Neural crest cell (in vitro differentiated cells): ENCODE data around the gene ALKBH2. TPM values are rescaled to one million over a fixed set of nuclear protein-coding genes. Genes with fewer than 3 reads are reported as not detected.

Source experiments
- DNase-seq: peaks from one replicate; pipeline ENCODE4 v3.0.0; 2021; ENCODE audit warnings: low read depth, mixed read lengths, low spot score
- H3K27ac Mint-ChIP-seq: one replicate; pipeline ENCODE4 v1.8.0; 2021; ENCODE audit warnings: mild to moderate bottlenecking, mixed read lengths; ENCODE audit not compliant: unreplicated experiment
- H3K27me3 Mint-ChIP-seq: 2 replicates; pipeline ENCODE4 v1.8.0; 2021; ENCODE audit warnings: low read depth, mild to moderate bottlenecking, mixed read lengths
- H3K36me3 Mint-ChIP-seq: 2 replicates; pipeline ENCODE4 v1.8.0; 2021; ENCODE audit warnings: low read depth, mild to moderate bottlenecking, mixed read lengths
- H3K4me1 Mint-ChIP-seq: 2 replicates; pipeline ENCODE4 v1.8.0; 2021; ENCODE audit warnings: mixed read lengths
- H3K4me3 Mint-ChIP-seq: one replicate; pipeline ENCODE4 v1.8.0; 2021; ENCODE audit warnings: mild to moderate bottlenecking, mixed read lengths
- H3K9me3 Mint-ChIP-seq: 2 replicates; pipeline ENCODE4 v1.8.0; 2021; ENCODE audit warnings: mixed read lengths
- CTCF ChIP-seq: fragments of 200-600 bp; sonication (generic); conservative IDR thresholded peaks from 2 replicates; pipeline ENCODE4 v1.5.0; 2021; ENCODE audit warnings: antibody characterized with exemption, mild to moderate bottlenecking
- total RNA-seq: library from RNA; stranded (reverse); gene quantifications from 2 replicates; pipeline ENCODE4 v1.2.1, GENCODE V29; 2021

Gene ALKBH2
- total RNA-seq, 1 donor from 2014 or later: 33.1 TPM

DNA sequence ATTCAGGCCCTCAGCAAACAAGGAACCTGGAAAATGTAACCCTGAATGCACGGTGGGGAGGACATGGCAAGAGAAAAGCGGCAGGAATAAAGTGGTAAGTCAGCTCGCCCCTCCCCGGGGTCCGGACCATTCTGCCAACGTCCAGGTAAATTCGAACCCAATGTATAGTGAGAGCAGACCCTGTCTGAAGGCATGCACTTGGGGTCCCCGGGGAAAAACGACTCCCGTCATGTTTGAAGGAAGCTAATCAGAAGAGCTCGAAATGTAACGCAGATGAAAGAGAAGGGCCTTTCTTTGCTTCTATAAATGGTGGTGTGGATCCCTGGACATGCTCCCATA is 23.3 kb upstream of the ALKBH2 start:
- H3K4me1 Mint-ChIP-seq: peaks cover 16% of the 10 kb centered on the region
- H3K4me3 Mint-ChIP-seq: no peak overlapping the region
- DNase-seq: no peak
- no peaks in the 10 kb centered on the region for H3K27me3 Mint-ChIP-seq
- no peaks in the 10 kb centered on the region for H3K36me3 Mint-ChIP-seq
- H3K9me3 Mint-ChIP-seq: no peaks in the 10 kb centered on the region
- H3K27ac Mint-ChIP-seq: no peak overlapping the region
- TF ChIP-seq CTCF: no peak

- Mint-ChIP-seq H3K9me3 (no peaks in the 10 kb centered on the region), H3K4me1 (peaks cover 19% of the 10 kb centered on the region), H3K27me3 (no peaks in the 10 kb centered on the region), H3K4me3 (no peak within 1 kb of the TSS), H3K36me3 (no peaks in the 10 kb centered on the region), H3K27ac (peak within 1 kb of the TSS; percentile 10)
- no peak for DNase-seq
- no peak for TF ChIP-seq CTCF
These were observed 22.7 kb upstream of the ALKBH2 start, which contains the start of gene ACACB for GRCh38 chr12:109115758-109116610. Gene ACACB (plus strand): TSS chr12:109116587. CDS start chr12:109139406, 22,819 bp downstream.

GRCh38 chr12:109115404-109115757 is 22.1 kb upstream of the ALKBH2 start:
- TF ChIP-seq CTCF: no peak
- no peak overlapping the region for H3K4me3 Mint-ChIP-seq
- no peaks in the 10 kb centered on the region for H3K27me3 Mint-ChIP-seq
- DNase-seq: no peak
- H3K9me3 Mint-ChIP-seq: no peaks in the 10 kb centered on the region
- peaks cover 25% of the 10 kb centered on the region for H3K4me1 Mint-ChIP-seq
- no peaks in the 10 kb centered on the region for H3K36me3 Mint-ChIP-seq
- no peak overlapping the region for H3K27ac Mint-ChIP-seq

DNA sequence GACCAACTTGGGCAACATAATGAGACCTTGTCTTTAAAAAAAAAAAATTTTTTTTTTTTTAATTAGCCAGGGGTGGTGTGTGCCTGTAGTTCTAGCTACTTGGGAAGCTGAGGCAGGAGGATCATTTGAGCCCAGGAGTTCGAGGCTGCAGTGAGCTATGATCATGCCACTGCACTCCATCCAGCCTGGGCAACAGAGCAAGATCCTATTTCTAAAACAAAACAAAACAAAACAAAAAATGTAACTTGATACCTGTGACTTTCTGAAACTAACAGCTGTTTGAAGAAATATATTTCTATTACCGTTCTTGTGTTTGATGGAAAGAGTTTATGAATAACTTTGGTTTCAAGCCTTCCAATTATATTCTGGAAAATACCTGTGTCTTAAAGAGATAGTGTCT is 21.4 kb upstream of the ALKBH2 start:
- H3K27ac Mint-ChIP-seq: no peak overlapping the region
- no peak for TF ChIP-seq CTCF
- no peaks in the 10 kb centered on the region for H3K9me3 Mint-ChIP-seq
- H3K4me3 Mint-ChIP-seq: no peak overlapping the region
- H3K27me3 Mint-ChIP-seq: no peaks in the 10 kb centered on the region
- no peak for DNase-seq
- no peaks in the 10 kb centered on the region for H3K36me3 Mint-ChIP-seq
- peaks cover 28% of the 10 kb centered on the region for H3K4me1 Mint-ChIP-seq

- Mint-ChIP-seq H3K4me3 (no peak overlapping the region), H3K27me3 (no peaks in the 10 kb centered on the region), H3K27ac (peak overlapping the region; percentile 62), H3K4me1 (peaks cover 32% of the 10 kb centered on the region), H3K36me3 (peaks cover 2% of the 10 kb centered on the region), H3K9me3 (no peaks in the 10 kb centered on the region)
- DNase-seq: no peak
- no peak for TF ChIP-seq CTCF
These were observed 20.5 kb upstream of the ALKBH2 start for GRCh38 chr12:109113661-109114321.
